DOHH2 (cell line): ENCODE measurements around the gene ZNF100.
"Not testable (repeated sequence)": the region's sequence is repeated elsewhere in the genome, so short reads cannot be mapped to it uniquely, and the experiment has no call there.

ENCODE experiments used
- H3F3A ChIP-seq: fragments of 200-600 bp; sonication (generic), shearing (Covaris generic); 2 replicates; pipeline ENCODE4 v1.6.0; 2016; ENCODE audit warnings: antibody characterized with exemption, mild to moderate bottlenecking; ENCODE audit not compliant: control insufficient read depth, insufficient read depth
- H3K27ac ChIP-seq: fragments of 200-600 bp; sonication (generic); 2 replicates; pipeline ENCODE4 v1.5.1; 2014; ENCODE audit warnings: low read depth, mild to moderate bottlenecking, low read length, moderate library complexity
- H3K27me3 ChIP-seq: fragments of 200-600 bp; sonication (generic); 2 replicates; pipeline ENCODE4 v1.6.1; 2014; ENCODE audit warnings: mild to moderate bottlenecking, low read length, mixed read lengths; ENCODE audit not compliant: control insufficient read depth
- H3K36me3 ChIP-seq: fragments of 200-600 bp; sonication (generic); 2 replicates; pipeline ENCODE4 v1.6.1; 2014; ENCODE audit warnings: mild to moderate bottlenecking, low read length, moderate library complexity, mixed read lengths; ENCODE audit not compliant: control insufficient read depth
- H3K4me1 ChIP-seq: fragments of 200-600 bp; sonication (generic); 2 replicates; pipeline ENCODE4 v1.6.1; 2014; ENCODE audit warnings: mild to moderate bottlenecking, low read length, mixed read lengths; ENCODE audit not compliant: control insufficient read depth
- H3K4me2 ChIP-seq: fragments of 200-600 bp; sonication (generic); 2 replicates; pipeline ENCODE4 v1.6.0; 2014; ENCODE audit warnings: mild to moderate bottlenecking, low read length, moderate library complexity
- H3K4me3 ChIP-seq: fragments of 200-600 bp; sonication (generic); 2 replicates; pipeline ENCODE4 v1.5.1; 2014; ENCODE audit warnings: mild to moderate bottlenecking, low read length, mixed read lengths
- H3K79me2 ChIP-seq: fragments of 200-600 bp; sonication (generic); 2 replicates; pipeline ENCODE4 v1.6.1; 2014; ENCODE audit warnings: mild to moderate bottlenecking, low read length, mixed read lengths; ENCODE audit not compliant: control insufficient read depth
- H3K9me2 ChIP-seq: fragments of 200-600 bp; sonication (generic); replicated peaks from 2 replicates; pipeline ENCODE4 v1.6.1; 2014; ENCODE audit warnings: mild to moderate bottlenecking, low read length, mixed read lengths; ENCODE audit not compliant: control insufficient read depth
- H3K9me3 ChIP-seq: fragments of 200-600 bp; sonication (generic); 2 replicates; pipeline ENCODE4 v1.6.1; 2014; ENCODE audit warnings: antibody characterized with exemption, low read length, mixed read lengths; ENCODE audit not compliant: control insufficient read depth, insufficient read depth
- H4K20me1 ChIP-seq: fragments of 200-600 bp; sonication (generic); 2 replicates; pipeline ENCODE4 v1.6.0; 2014; ENCODE audit warnings: low read depth, mild to moderate bottlenecking, antibody characterized with exemption, low read length, moderate library complexity; ENCODE audit not compliant: control insufficient read depth, insufficient read depth
- EZH2phosphoT487 ChIP-seq: fragments of 200-600 bp; sonication (generic); IDR thresholded peaks from 2 replicates; pipeline ENCODE4 v1.6.1; 2017; ENCODE audit warnings: borderline replicate concordance, mild to moderate bottlenecking, antibody characterized with exemption, low read length, moderate library complexity, mixed read lengths
- TF ChIP-seq, protein P1 (sequence below): fragments of 200-600 bp; sonication (generic); IDR thresholded peaks from one replicate; pipeline ENCODE4 v1.5.1; 2014; ENCODE audit warnings: antibody characterized with exemption, mild to moderate bottlenecking, low read depth, low read length; ENCODE audit not compliant: poor library complexity, severe bottlenecking

The ZNF100 gene

DNA sequence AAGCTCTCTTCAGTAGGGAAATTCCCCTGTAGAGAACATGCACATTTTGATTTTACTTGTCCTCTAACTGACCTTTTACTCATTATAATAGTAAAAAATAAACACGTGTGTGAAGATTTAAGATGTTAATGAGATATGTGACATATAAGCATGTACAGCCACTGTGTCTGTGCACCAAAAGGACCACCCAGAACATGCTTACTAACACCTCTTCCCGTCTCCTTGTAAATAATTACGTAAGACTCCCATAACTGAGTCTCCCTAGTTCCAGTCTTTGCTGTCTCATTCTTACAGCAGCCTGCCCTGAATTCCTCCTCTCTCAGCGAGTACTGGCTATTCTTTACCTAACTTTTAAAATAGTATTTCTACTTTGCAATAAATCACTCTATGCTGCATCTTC, 53.6 kb downstream of the ZNF100 start:
- no peaks in the 10 kb centered on the region for H3K4me1 ChIP-seq
- no peaks in the 10 kb centered on the region for H4K20me1 ChIP-seq
- H3K9me3 ChIP-seq, result peaks cover 8% of the 10 kb centered on the region; the same call in 1 of the 2 replicates
- no peak overlapping the region for H3K4me3 ChIP-seq
- no peaks in the 10 kb centered on the region for H3K27me3 ChIP-seq
- no peaks in the 10 kb centered on the region for H3K9me2 ChIP-seq
- H3F3A ChIP-seq, result no peaks in the 10 kb centered on the region
- H3K4me2 ChIP-seq, result no peak overlapping the region
- no peak overlapping the region for H3K27ac ChIP-seq
- no peak for TF ChIP-seq EZH2phosphoT487
- TF ChIP-seq, protein P1, sequence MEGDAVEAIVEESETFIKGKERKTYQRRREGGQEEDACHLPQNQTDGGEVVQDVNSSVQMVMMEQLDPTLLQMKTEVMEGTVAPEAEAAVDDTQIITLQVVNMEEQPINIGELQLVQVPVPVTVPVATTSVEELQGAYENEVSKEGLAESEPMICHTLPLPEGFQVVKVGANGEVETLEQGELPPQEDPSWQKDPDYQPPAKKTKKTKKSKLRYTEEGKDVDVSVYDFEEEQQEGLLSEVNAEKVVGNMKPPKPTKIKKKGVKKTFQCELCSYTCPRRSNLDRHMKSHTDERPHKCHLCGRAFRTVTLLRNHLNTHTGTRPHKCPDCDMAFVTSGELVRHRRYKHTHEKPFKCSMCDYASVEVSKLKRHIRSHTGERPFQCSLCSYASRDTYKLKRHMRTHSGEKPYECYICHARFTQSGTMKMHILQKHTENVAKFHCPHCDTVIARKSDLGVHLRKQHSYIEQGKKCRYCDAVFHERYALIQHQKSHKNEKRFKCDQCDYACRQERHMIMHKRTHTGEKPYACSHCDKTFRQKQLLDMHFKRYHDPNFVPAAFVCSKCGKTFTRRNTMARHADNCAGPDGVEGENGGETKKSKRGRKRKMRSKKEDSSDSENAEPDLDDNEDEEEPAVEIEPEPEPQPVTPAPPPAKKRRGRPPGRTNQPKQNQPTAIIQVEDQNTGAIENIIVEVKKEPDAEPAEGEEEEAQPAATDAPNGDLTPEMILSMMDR, result no peak
- no peaks in the 10 kb centered on the region for H3K36me3 ChIP-seq
- no peaks in the 10 kb centered on the region for H3K79me2 ChIP-seq

DNA sequence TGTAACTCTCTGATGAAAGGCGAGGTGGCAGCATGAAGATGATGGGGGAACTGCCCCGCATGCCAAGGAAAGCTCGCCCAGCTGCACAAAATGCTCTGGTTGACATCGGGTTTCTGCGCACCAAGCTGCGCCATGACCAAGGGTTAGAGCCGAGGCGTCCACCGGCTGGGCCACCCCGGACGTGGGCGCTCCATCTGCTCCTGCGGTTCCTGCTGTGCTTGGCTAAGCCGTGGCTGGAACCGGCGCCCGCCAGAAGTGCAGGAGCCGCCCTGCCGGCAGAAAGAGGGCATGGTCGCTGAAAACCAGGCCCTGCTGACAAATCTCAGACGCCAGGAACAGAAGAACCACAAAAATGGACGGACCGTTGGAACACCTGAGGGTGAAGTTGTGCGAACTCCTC, 57.9 kb downstream of the ZNF100 start:
- Histone ChIP-seq H3K27me3 (no peaks in the 10 kb centered on the region), H3K79me2 (no peaks in the 10 kb centered on the region), H3K27ac (no peak overlapping the region), H4K20me1 (no peaks in the 10 kb centered on the region), H3F3A (no peaks in the 10 kb centered on the region), H3K9me3 (peaks cover 8% of the 10 kb centered on the region; the same call in 1 of the 2 replicates), H3K4me2 (no peak overlapping the region), H3K9me2 (no peaks in the 10 kb centered on the region), H3K36me3 (no peaks in the 10 kb centered on the region), H3K4me3 (no peak overlapping the region), H3K4me1 (no peaks in the 10 kb centered on the region)
- no peak for TF ChIP-seq EZH2phosphoT487
- TF ChIP-seq, protein P1, result no peak

DNA sequence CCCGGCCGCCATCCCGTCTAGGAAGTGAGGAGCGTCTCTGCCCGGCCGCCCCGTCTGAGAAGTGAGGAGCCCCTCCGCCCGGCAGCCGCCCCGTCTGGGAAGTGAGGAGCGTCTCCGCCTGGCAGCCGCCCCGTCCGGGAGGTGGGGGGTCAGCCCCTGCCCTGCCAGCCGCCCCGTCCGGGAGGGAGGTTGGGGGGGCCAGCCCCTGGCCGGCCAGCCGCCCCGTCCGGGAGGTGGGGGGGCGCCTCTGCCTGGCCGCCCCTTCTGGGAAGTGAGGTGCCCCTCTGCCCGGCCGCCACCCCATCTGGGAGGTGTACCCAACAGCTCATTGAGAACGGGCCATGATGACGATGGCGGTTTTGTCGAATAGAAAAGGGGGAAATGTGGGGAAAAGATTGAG, 59.5 kb downstream of the ZNF100 start:
- H3K27ac ChIP-seq, H3K4me3 ChIP-seq, H3F3A ChIP-seq, H4K20me1 ChIP-seq, H3K27me3 ChIP-seq, H3K36me3 ChIP-seq, H3K79me2 ChIP-seq, H3K9me3 ChIP-seq, H3K4me1 ChIP-seq, H3K9me2 ChIP-seq, H3K4me2 ChIP-seq: not testable (repeated sequence)

DNA sequence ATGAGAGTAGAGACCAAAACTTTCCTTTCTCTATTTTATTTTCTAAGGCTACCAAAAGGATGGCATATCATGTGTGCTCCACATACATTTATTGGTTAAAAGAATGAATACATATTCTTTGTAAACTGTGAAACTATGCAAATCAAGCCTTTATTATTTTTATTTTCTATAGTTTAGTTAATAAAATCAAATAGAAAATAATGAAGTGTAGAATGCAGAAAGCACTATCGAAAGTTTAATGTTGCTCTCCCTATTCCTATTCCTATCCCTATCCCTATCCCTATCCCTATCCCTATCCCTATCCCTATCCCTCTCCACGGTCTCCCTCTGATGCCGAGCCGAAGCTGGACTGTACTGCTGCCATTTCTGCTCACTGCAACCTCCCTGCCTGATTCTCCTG, 60.3 kb downstream of the ZNF100 start:
- Histone ChIP-seq H3K4me2 (no peak overlapping the region), H3K27ac (no peak overlapping the region), H3K79me2 (no peaks in the 10 kb centered on the region), H4K20me1 (no peaks in the 10 kb centered on the region), H3K4me3 (no peak overlapping the region), H3K27me3 (no peaks in the 10 kb centered on the region), H3K9me2 (no peaks in the 10 kb centered on the region), H3K36me3 (no peaks in the 10 kb centered on the region), H3K4me1 (no peaks in the 10 kb centered on the region), H3F3A (no peaks in the 10 kb centered on the region), H3K9me3 (peaks cover 8% of the 10 kb centered on the region; the same call in 1 of the 2 replicates)
- no peak for TF ChIP-seq EZH2phosphoT487
- TF ChIP-seq, protein P1, result no peak
